Mammary epithelial cell (primary cell): ENCODE measurements around the gene SFT2D1.

Experiments
- EZH2 ChIP-seq: IDR thresholded peaks from 2 replicates; pipeline ENCODE4 v1.6.1; 2012; ENCODE audit warnings: low read length, inconsistent platforms, borderline replicate concordance
- TF ChIP-seq, protein P1 (sequence below), 2 donors: IDR thresholded peaks in 1 of 2; conservative IDR thresholded peaks in 1 of 2; 2 replicates each; pipeline ENCODE4 v1.5.1; 2011 to 2012; ENCODE audit warnings: inconsistent platforms in 2 of 2, low read length in 2 of 2, mild to moderate bottlenecking in 2 of 2, control low read depth in 1 of 2, low read depth in 1 of 2; ENCODE audit not compliant: insufficient read depth in 1 of 2; ENCODE audit errors: extremely low read depth in 1 of 2

DNA sequence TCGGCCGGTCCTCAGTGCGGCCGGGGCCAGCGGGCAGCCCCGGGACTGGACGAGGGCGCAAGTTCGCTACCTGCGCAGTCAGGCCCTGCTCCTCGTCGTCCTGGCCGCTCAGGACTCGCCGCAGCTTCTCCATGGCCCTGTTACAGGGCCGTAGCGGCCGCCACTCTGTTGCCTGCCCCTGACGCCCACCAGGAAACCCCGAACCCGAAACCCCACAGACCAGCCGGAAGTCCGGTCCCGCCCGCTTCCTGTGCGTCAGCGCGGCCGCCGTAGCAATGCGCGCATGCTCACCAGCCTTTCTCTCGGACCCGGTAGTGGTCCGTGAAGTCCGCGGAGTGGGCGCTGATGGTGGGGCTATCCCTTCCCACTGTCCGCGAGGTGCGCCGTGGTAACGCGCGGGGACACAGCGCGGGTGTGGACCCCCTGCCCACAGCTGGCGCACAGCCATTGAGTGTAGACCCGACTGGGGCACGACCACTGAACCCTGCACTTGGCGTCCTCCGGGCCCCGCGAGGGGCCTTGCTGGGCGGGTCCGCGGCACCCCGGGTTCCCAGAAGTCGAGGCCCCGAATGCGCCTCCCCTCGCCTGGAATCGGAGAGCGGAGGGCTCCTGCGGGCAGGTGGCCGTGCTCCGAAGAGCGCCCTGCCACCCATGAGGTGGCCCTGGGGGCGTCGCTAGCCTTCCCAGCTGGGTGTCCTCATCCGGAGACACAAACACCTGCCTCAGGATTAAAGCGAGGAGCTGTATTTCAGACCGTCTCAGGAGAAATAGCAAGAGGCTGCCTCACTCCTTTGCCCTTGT lies at the start of gene SFT2D1:
- TF ChIP-seq EZH2 = no peak
- TF ChIP-seq, protein P1, sequence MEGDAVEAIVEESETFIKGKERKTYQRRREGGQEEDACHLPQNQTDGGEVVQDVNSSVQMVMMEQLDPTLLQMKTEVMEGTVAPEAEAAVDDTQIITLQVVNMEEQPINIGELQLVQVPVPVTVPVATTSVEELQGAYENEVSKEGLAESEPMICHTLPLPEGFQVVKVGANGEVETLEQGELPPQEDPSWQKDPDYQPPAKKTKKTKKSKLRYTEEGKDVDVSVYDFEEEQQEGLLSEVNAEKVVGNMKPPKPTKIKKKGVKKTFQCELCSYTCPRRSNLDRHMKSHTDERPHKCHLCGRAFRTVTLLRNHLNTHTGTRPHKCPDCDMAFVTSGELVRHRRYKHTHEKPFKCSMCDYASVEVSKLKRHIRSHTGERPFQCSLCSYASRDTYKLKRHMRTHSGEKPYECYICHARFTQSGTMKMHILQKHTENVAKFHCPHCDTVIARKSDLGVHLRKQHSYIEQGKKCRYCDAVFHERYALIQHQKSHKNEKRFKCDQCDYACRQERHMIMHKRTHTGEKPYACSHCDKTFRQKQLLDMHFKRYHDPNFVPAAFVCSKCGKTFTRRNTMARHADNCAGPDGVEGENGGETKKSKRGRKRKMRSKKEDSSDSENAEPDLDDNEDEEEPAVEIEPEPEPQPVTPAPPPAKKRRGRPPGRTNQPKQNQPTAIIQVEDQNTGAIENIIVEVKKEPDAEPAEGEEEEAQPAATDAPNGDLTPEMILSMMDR (conservative IDR thresholded peaks at IDR 0.05 in 1 of 2, IDR thresholded peaks at IDR 0.05 in 1 of 2; ENCODE audit: extremely low read depth in 1 of 2, insufficient read depth in 1 of 2, low read depth in 1 of 2, low read length in 2 of 2) = no peak
